Subcutaneous abdominal adipose tissue (tissue), 5 donors: Measurements from ENCODE around the gene CCDC157.
A peak's percentile ranks its signal among the peaks of the same experiment; 100 is the strongest.
"Not testable (repeated sequence)": the region's sequence is repeated elsewhere in the genome, so short reads cannot be mapped to it uniquely, and the experiment has no call there.

Source experiments
- H3K27ac ChIP-seq: one replicate; pipeline ENCODE4 v1.7.0; 2013; ENCODE audit warnings: low read depth, mild to moderate bottlenecking, inconsistent platforms, low read length, moderate library complexity
- H3K27me3 ChIP-seq, 5 donors: one replicate each; pipeline ENCODE4 v1.7.0; 2013; ENCODE audit warnings: low read length in 5 of 5, inconsistent platforms in 1 of 5; ENCODE audit not compliant: control insufficient read depth in 5 of 5, insufficient read depth in 4 of 5
- H3K36me3 ChIP-seq, 5 donors: one replicate each; pipeline ENCODE4 v1.7.0; 2013; ENCODE audit warnings: low read length in 5 of 5; ENCODE audit not compliant: control insufficient read depth in 5 of 5, insufficient read depth in 5 of 5
- H3K4me1 ChIP-seq, 5 donors: one replicate each; pipeline ENCODE4 v1.7.0; 2013; ENCODE audit warnings: low read length in 5 of 5, mild to moderate bottlenecking in 3 of 5, moderate library complexity in 1 of 5; ENCODE audit not compliant: control insufficient read depth in 5 of 5, insufficient read depth in 5 of 5
- H3K4me3 ChIP-seq, 5 donors: one replicate each; pipeline ENCODE4 v1.7.0; 2013; ENCODE audit warnings: low read length in 5 of 5, low read depth in 1 of 5
- H3K9ac ChIP-seq, 5 donors: one replicate each; pipeline ENCODE4 v1.7.0; 2013; ENCODE audit warnings: low read length in 5 of 5, mild to moderate bottlenecking in 4 of 5, moderate library complexity in 3 of 5
- H3K9me3 ChIP-seq, 5 donors: one replicate each; pipeline ENCODE4 v1.7.0; 2013; ENCODE audit warnings: low read length in 5 of 5; ENCODE audit not compliant: control insufficient read depth in 5 of 5
- donor health status: healthy.
- donor health status: healthy.
- donor health status: healthy.
- donor health status: healthy.
- donor health status: healthy.

Gene CCDC157

DNA sequence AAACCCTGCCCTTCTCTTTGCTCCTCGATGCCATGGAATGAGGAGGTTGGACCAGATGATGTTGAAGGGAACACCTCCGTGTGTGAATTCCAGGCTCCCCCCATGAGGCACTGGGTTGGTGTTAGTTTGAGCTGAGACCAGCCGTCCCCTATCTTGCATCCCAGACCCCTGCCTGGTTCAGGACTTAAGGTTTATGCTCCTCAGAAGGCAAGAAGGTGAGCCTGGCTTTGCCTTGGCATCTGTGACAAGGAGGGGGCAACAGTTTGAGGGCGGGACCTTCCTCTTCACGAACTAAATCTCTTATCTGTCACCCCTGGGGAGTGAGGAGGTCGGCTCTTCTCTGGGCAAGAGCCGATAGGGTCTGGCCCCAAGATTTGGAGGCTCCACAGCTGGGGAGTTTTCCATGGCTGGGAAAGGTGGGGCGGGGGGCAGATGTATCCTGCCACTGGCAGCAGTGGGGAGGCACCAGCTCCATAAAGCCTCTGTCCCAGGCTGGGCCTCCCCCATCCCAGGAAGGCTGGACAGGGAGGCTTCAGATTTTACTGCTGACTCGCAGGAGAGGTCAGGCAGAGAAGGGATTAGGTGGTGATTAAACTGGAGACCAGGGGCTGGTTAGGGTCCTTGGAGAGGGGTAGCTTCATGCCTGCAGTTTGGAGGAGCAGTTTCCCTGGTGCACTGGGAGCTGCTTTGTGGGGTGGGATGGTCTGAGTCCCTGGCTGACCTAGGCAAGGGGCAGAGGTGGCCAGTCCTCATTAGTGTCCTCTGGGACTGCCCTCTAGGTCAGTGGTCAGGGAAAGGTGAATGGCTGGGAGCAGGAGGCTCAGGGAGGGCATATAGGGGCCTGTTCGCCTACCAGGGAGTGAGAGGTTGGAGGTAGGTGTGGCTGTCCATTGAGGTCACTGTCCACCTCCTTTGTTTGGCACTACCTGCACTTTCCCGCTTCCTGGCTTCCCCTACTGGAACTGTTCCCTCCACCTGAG lies 41.1 kb downstream of the CCDC157 start:
- Histone ChIP-seq H3K9ac (peak overlapping the region in 2 of 5 donors; percentile 16 to 30), H3K4me1 (peaks cover 0 to 20% (median 16%) of the 10 kb centered on the region in 5 donors), H3K36me3 (no peaks in the 10 kb centered on the region), H3K9me3 (no peaks in the 10 kb centered on the region), H3K27me3 (peaks cover 17 to 46% (median 40%) of the 10 kb centered on the region in 5 donors), H3K27ac (no peak overlapping the region), H3K4me3 (peak overlapping the region; percentile 44 to 59 (median 54))

DNA sequence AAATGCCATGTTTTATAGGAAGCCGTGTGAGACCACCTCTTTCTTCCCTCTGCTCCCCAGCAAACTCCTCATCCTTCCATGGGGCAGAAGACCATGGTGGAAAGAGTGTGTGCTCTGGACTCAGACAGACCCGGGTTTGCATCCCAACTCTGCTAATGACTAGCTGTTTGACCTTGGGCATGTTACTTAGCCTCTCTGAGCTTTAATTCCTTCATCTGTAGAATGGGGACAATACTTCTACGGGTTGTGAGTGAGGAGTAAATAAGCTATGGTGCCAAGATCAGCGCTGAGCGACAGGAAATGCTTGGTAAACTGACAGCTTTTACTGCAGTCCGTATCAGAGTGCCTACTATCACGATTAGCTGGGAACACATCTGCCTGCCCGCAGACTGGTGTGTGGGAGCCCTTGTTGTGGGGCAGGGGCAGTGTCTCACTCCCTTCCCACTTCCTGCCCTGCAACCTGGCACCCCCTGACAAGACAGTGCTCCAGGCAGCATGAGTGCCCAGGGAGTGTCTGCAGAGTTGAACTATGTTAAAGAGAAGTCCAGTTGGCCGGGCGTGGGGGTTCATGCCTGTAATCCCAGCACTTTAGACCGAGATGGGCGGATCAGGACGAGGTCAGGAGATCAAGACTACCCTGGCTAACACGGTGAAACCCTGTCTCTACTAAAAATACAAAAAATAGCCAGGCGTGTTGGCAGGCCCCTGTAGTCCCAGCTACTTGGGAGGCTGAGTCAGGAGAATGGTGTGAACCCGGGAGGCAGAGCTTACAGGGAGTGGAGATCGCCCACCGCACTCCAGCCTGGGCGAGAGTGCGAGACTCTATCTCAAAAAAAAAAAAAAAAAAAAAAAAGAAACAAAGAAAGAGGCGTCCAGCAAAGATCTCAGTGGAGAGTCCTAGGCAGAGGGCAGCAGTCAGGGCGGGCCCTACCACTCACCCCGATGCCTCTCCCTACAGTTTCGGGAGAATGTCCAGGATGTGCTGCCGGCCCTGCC lies 42.2 kb downstream of the CCDC157 start:
- no peaks in the 10 kb centered on the region for H3K36me3 ChIP-seq
- no peaks in the 10 kb centered on the region for H3K9me3 ChIP-seq
- no peak overlapping the region for H3K4me3 ChIP-seq
- no peak overlapping the region for H3K9ac ChIP-seq
- peaks cover 0 to 20% (median 16%) of the 10 kb centered on the region in 5 donors for H3K4me1 ChIP-seq
- H3K27ac ChIP-seq: no peak overlapping the region
- peaks cover 17 to 40% (median 40%) of the 10 kb centered on the region in 5 donors for H3K27me3 ChIP-seq

DNA sequence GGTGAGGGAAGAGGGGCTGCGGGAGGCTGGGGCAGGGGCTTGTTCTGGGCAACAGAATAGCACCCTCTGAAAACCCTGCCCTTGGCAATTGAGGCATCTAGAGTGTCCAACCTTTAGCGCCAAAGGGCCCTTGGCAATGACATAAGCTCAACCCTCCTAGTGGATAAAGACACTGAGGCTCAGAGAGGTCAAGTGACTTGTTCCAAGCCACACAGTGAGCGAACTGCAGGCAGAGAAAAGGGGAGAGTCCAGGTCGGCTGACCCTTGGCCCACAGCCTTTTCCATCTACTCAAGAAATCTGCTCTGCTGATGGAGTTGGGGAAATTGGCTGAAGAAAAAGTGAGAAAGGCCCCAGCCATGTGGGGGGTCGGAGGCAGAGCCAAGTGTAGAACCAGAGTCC lies 42.9 kb downstream of the CCDC157 start:
- Histone ChIP-seq H3K9me3 (no peaks in the 10 kb centered on the region), H3K36me3 (no peaks in the 10 kb centered on the region), H3K9ac (no peak overlapping the region), H3K27ac (no peak overlapping the region), H3K4me1 (peaks cover 0 to 20% (median 16%) of the 10 kb centered on the region in 5 donors), H3K4me3 (no peak overlapping the region), H3K27me3 (peaks cover 17 to 40% (median 38%) of the 10 kb centered on the region in 5 donors)

GRCh38 chr22:30400159-30400558 lies 43.4 kb downstream of the CCDC157 start:
- H3K36me3 ChIP-seq: no peaks in the 10 kb centered on the region
- no peak overlapping the region for H3K9ac ChIP-seq
- H3K4me3 ChIP-seq: no peak overlapping the region
- H3K27ac ChIP-seq: no peak overlapping the region
- H3K4me1 ChIP-seq: peaks cover 0 to 20% (median 16%) of the 10 kb centered on the region in 5 donors
- H3K27me3 ChIP-seq: peaks cover 17 to 40% (median 34%) of the 10 kb centered on the region in 5 donors
- H3K9me3 ChIP-seq: no peaks in the 10 kb centered on the region

- not testable (repeated sequence) for H3K27ac ChIP-seq, H3K4me3 ChIP-seq, H3K9me3 ChIP-seq, H3K9ac ChIP-seq, H3K36me3 ChIP-seq
- peaks cover 0 to 20% (median 16%) of the 10 kb centered on the region in 5 donors for H3K4me1 ChIP-seq
- peaks cover 13 to 35% (median 30%) of the 10 kb centered on the region in 5 donors for H3K27me3 ChIP-seq
Measured at GRCh38 chr22:30401024-30401423, 44.2 kb downstream of the CCDC157 start.

DNA sequence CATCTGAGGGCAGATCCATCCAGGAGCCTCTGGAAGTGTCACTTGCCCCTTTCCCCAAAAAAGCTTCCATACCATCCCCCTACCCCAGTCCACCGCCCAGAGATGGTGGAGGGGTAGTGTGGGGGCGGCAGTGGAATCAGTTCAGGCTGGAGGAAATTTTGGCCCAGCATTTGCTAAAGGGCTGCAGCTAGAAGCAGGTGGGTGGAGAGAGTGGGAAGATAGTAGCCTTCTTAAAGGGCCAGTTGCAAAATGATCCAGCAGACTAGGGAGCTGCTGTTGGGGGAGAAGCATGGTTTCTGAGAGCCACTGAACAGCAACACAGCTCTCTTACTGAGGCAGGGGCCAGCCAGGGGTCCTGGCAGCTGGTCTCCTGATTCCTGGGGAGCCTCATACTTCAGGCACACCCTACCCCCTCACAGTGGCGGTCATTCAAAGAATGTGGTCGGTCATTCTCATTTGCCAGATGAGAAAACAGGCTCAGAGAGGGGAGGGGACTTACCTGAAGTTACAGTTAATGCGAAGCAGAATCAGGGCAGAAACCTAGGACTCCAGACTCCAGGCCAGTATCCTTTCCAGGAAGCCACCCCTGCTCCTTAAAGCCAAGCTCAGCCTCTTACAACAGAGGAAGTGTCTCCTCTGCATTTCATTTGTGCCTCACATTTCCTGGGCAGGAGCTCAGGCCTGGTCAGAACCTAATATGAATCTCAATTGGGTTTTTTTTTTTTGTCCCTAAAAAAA lies 45.4 kb downstream of the CCDC157 start:
- Histone ChIP-seq H3K4me3 (no peak overlapping the region), H3K36me3 (peaks cover 0 to 6% (median under 1%) of the 10 kb centered on the region in 5 donors), H3K27ac (no peak overlapping the region), H3K4me1 (peaks cover 0 to 13% (median 11%) of the 10 kb centered on the region in 5 donors), H3K9ac (no peak overlapping the region), H3K9me3 (no peaks in the 10 kb centered on the region), H3K27me3 (peaks cover 13 to 27% (median 24%) of the 10 kb centered on the region in 5 donors)

DNA sequence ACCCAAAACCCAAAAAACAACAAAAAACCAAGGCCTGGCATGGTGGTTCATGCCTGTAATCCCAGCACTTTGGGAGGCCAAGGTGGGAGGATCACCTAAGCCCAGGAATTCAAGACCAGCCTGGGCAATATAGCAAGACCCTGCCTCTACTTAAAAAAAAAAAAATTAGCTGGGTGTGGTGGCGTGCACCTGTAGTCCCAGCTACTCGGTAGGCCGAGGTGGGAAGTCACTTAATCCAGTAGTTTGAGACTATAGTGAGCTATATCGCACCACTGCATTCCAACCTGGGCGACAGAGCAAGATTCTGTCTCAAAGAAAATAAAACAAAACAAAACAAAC lies 45.9 kb downstream of the CCDC157 start:
- peaks cover 9 to 22% (median 18%) of the 10 kb centered on the region in 5 donors for H3K27me3 ChIP-seq
- not testable (repeated sequence) for H3K36me3 ChIP-seq, H3K4me1 ChIP-seq, H3K9me3 ChIP-seq, H3K9ac ChIP-seq, H3K4me3 ChIP-seq, H3K27ac ChIP-seq

GRCh38 chr22:30404307-30404706 lies 47.5 kb downstream of the CCDC157 start:
- Histone ChIP-seq H3K36me3 (peaks cover 0 to 11% (median 3%) of the 10 kb centered on the region in 5 donors), H3K9ac (no peak overlapping the region), H3K4me3 (no peak overlapping the region), H3K27me3 (peaks cover 0 to 8% (median 5%) of the 10 kb centered on the region in 5 donors), H3K9me3 (no peaks in the 10 kb centered on the region), H3K4me1 (peaks cover 0 to 9% (median 3%) of the 10 kb centered on the region in 5 donors), H3K27ac (no peak overlapping the region)

- Histone ChIP-seq H3K36me3 (peaks cover 0 to 15% (median 3%) of the 10 kb centered on the region in 5 donors), H3K4me3 (no peak overlapping the region), H3K27ac (no peak overlapping the region), H3K9ac (no peak overlapping the region), H3K27me3 (no peaks in the 10 kb centered on the region), H3K9me3 (no peaks in the 10 kb centered on the region), H3K4me1 (peaks cover 0 to 6% (median 3%) of the 10 kb centered on the region in 5 donors)
Measured at GRCh38 chr22:30405731-30406130, 48.9 kb downstream of the CCDC157 start.
